T-helper 1 cell treated with Interleukin-12 subunit alpha and Interleukin-12 subunit beta and Interleukin-4 antibody, amounts not matched to agents 30 μg/mL and 1 μg/mL, for 36 hours (primary cell): ENCODE results near the gene ZNF497.
"Not testable (repeated sequence)": the region's sequence is repeated elsewhere in the genome, so short reads cannot be mapped to it uniquely, and the experiment has no call there.

Experiments
- H3K27ac Mint-ChIP-seq: one replicate; pipeline ENCODE4 v1.8.0; 2021; ENCODE audit warnings: mild to moderate bottlenecking, mixed read lengths
- H3K27me3 Mint-ChIP-seq: one replicate; pipeline ENCODE4 v1.8.0; 2021; ENCODE audit warnings: low read depth, mixed read lengths
- H3K36me3 Mint-ChIP-seq: one replicate; pipeline ENCODE4 v1.8.0; 2021; ENCODE audit warnings: low read depth, mixed read lengths
- H3K4me1 Mint-ChIP-seq: one replicate; pipeline ENCODE4 v1.8.0; 2021; ENCODE audit warnings: low read depth, mixed read lengths
- H3K4me3 Mint-ChIP-seq: one replicate; pipeline ENCODE4 v1.8.0; 2021; ENCODE audit warnings: mild to moderate bottlenecking, moderate library complexity, mixed read lengths
- H3K9me3 Mint-ChIP-seq: one replicate; pipeline ENCODE4 v1.8.0; 2021; ENCODE audit warnings: mixed read lengths

Gene ZNF497

DNA sequence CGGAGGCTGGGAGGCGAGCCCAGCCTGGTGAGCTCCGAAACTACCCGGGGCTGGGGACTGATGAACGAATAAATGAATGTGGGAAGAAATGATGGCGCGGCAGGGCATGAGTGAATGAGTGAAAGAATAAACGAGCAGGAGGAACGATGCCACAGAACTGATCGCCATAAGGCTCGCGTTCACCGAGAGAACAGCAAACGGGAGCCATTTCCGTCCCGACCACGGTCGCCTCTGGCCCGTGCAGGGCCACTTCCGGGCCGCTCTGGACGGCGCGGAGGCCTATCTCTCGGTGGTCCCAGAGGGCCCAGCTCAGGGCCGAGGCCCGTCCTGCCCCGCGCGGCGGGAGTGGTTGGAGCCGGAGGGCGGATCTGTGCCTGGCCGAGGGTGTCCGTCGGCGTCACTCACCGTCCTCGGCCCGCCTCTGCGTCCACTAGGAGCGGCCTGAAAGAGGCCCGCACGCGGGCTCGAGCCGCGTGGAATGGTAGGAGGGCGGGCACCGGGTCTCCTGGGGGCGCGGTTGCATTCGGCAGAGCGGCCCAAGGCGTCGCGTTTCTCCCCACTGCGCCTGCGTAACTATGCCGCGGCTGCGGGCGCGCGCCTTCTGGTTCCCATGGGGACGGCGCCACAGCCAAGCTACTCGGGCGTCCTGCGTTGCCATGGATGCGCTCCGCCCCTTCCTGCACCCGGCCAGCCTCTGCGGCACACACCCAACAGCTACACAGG lies at the start of gene ZNF497:
TSS of gene ZNF497 (minus strand) at position 480 of the 723 bp plus-strand sequence. CDS start 5,116 bp downstream, outside the sequence.
- Mint-ChIP-seq H3K4me1 (peaks cover 7% of the 10 kb centered on the region), H3K4me3 (peak within 1 kb of the TSS; percentile 90), H3K36me3 (no peaks in the 10 kb centered on the region), H3K9me3 (no peaks in the 10 kb centered on the region), H3K27me3 (no peaks in the 10 kb centered on the region), H3K27ac (peak within 1 kb of the TSS; percentile 86)

GRCh38 chr19:58409010-58409790 lies 46.6 kb upstream of the ZNF497 start:
- Mint-ChIP-seq H3K4me1 (peaks cover 28% of the 10 kb centered on the region), H3K27me3 (no peaks in the 10 kb centered on the region), H3K27ac (peak overlapping the region; percentile 45), H3K9me3 (no peaks in the 10 kb centered on the region), H3K36me3 (peaks cover 2% of the 10 kb centered on the region), H3K4me3 (peak overlapping the region; percentile 96)

DNA sequence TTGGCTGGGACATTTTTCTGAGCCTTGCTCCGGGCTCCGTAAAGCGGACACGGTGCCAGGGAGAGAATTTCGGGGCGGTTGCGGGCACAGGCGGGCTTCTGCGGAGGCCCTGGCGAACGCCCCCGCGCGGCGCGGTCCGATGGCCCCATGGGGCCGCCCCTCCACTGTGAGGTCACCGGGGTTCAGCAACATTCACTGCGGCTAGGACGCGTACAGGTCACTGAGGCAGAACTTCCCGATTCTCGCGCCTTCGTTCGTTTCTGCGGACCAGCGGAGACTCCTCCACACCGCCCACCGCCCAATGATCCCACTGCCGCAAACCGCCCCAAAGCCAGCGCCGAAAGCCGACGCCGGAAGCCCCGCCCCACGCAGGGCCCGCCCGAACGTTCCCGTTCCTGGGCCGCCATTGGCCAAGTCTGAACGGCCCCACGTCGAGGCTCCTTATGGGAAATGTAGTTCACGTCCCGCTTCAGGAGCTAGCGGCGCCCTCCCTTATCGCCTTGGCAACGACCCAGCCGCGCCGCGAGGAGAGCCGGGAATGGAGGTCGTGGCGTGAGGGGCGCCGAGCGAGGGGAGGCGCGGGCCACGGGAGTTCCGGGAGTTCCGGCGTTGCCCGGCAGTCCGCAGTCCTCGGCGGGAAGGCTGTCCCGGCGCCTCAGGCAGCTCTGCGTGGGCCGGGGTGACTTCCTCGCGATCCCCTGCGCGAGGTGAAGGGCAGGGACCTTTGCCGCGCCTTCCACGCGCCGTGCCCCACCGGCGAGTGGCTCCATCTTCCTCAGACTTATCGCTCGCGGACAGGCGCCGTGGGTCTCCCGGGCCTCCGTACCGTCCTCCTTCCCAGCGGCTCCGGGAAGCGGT lies 45.8 kb upstream of the ZNF497 start, which contains the start of gene ZNF584:
TSS of gene ZNF584 (plus strand) at position 498 of the 858 bp plus-strand sequence. CDS start 499 bp downstream, outside the sequence.
- H3K9me3 Mint-ChIP-seq = no peaks in the 10 kb centered on the region
- H3K36me3 Mint-ChIP-seq = peaks cover 2% of the 10 kb centered on the region
- H3K27ac Mint-ChIP-seq = peak within 1 kb of the TSS; percentile 93
- H3K27me3 Mint-ChIP-seq = no peaks in the 10 kb centered on the region
- H3K4me1 Mint-ChIP-seq = peaks cover 31% of the 10 kb centered on the region
- H3K4me3 Mint-ChIP-seq = peak within 1 kb of the TSS; percentile 96

DNA sequence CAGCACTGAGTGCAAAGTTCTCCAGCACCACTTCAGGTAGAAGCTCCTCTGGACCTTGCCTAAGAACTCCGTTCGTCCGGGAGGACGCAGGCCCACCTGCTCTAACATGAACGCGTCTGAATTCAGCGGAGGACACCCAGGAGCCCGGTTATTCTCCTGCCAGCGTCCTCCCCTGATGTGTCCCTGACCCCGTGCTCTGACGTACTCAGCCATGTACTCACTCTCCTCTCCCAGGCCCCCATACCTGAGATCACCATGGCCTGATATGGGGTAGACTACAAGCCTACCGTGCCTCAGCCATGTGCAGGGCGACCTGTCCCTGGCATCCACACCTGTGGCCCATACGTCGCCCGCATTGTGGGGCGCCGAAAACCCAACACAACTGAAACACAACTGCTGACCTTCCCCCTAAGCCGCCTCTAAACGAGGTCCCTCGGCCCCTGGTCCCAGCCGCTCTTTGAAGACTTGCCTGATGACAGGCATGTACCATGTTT lies 45.2 kb upstream of the ZNF497 start:
- peak overlapping the region; percentile 78 for H3K27ac Mint-ChIP-seq

GRCh38 chr19:58406818-58407657 lies 44.5 kb upstream of the ZNF497 start:
- peak overlapping the region; percentile 96 for H3K4me3 Mint-ChIP-seq
- H3K36me3 Mint-ChIP-seq = no peaks in the 10 kb centered on the region
- no peaks in the 10 kb centered on the region for H3K27me3 Mint-ChIP-seq
- peaks cover 31% of the 10 kb centered on the region for H3K4me1 Mint-ChIP-seq
- no peaks in the 10 kb centered on the region for H3K9me3 Mint-ChIP-seq
- H3K27ac Mint-ChIP-seq = peak overlapping the region; percentile 78

More for the DNA sequence above, 45.2 kb upstream of the ZNF497 start:
- Mint-ChIP-seq H3K27me3 (no peaks in the 10 kb centered on the region), H3K4me1 (peaks cover 31% of the 10 kb centered on the region), H3K9me3 (no peaks in the 10 kb centered on the region), H3K36me3 (no peaks in the 10 kb centered on the region), H3K4me3 (peak overlapping the region; percentile 96)

DNA sequence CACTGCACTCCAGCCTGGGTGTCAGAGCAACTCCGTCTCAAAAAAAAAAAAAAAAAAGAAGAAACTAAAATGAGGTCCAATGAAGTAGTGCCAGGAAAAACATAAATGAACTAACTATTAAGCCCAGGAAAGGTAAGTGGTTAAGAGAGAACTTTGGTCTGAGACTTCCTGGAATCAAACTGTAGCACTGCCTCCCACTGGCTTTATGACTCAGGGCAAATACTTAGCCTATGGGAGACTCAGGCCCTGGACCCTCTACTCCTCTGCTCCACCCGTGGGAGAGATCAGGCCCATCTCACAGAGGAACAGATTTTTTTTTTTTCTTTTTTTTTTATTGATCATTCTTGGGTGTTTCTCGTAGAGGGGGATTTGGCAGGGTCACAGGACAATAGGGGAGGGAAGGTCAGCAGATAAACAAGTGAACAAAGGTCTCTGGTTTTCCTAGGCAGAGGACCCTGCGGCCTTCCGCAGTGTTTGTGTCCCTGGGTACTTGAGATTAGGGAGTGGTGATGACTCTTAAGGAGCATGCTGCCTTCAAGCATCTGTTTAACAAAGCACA lies 41.4 kb upstream of the ZNF497 start:
- H3K9me3 Mint-ChIP-seq, H3K36me3 Mint-ChIP-seq, H3K27me3 Mint-ChIP-seq, H3K4me3 Mint-ChIP-seq, H3K27ac Mint-ChIP-seq: not testable (repeated sequence)
- peaks cover 29% of the 10 kb centered on the region for H3K4me1 Mint-ChIP-seq

DNA sequence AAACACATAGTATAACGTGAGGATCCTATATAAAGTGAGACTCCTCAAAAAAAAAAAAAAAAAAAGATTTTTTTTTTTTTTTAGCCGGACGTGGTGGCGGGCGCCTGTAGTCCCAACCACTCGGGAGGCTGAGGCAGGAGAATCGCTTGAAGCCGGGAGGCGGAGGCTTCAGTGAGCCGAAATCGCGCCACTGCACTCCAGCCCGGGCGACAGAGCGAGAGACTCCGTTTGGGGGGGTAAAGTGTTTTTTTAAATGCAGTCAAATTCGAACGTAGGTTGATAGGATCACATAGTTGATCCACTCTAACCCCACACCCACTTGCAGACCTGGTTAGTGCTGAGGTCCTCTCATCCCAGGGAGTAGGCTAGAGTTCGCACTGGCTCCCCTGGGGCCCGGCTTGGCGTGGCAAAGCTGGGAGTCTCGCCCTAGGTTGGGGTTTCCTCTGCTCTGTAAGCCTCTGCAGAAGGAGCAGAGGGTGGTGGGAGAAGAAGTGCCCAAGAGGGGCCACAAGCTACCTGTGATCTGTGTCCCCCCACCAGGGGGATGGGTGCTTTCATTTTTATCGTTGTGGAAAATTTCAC lies 39.4 kb upstream of the ZNF497 start:
- peaks cover 17% of the 10 kb centered on the region for H3K4me1 Mint-ChIP-seq
- H3K4me3 Mint-ChIP-seq = peak overlapping the region; percentile 91
- peaks cover 4% of the 10 kb centered on the region for H3K36me3 Mint-ChIP-seq
- H3K27me3 Mint-ChIP-seq = no peaks in the 10 kb centered on the region
- H3K9me3 Mint-ChIP-seq = no peaks in the 10 kb centered on the region
- no peak overlapping the region for H3K27ac Mint-ChIP-seq

DNA sequence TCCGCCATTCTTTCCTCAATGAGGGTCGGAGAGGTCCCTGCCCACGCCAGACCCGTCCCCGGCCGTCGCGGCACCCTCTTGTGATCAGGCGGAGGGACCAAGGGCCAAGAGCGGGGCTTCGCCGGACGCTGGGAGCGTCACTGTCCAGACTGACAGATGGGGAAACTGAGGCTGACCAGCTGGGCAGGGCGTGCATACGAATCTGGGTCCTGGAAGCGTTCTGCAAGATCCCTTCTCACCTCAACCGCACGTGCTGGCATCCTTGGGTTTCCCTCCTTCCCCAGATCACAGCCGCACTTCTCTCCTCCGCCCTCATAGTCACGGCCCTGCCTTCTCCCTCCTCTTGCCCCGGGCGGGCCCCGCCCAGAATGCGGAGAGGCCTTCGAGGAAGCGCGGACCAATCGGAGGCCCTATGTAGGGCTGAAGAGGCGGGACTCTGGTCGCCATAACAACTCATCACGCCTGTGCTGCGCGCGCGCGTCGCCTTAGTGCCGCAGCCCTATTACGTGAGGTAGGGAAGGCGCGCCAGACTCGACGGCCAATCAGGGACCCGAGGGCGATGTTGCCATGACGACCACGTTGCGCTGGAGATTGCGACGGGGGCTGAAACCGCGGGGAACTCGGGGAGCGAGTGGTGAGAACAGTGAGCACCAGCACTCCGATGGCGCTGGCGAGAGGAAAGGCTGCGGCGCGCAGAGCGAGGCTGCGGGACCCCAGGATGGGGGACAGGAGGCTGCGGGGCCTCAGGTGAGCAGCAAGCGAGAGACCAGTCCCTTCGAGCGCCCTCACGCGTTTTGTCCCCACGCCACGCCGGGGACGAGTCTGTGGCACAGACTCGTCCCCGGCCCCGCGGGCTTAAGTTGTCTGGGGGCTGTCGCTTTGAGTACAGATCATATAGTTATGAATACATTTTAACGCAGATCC lies 38.6 kb upstream of the ZNF497 start:
- Mint-ChIP-seq H3K27me3 (no peaks in the 10 kb centered on the region), H3K4me3 (peak overlapping the region; percentile 91), H3K4me1 (peaks cover 13% of the 10 kb centered on the region), H3K27ac (peak overlapping the region; percentile 93), H3K9me3 (no peaks in the 10 kb centered on the region), H3K36me3 (peaks cover 4% of the 10 kb centered on the region)

GRCh38 chr19:58400316-58400915 lies 37.9 kb upstream of the ZNF497 start:
- Mint-ChIP-seq H3K4me3 (peak overlapping the region; percentile 91), H3K27me3 (peaks cover 3% of the 10 kb centered on the region), H3K4me1 (peaks cover 13% of the 10 kb centered on the region), H3K27ac (no peak overlapping the region), H3K9me3 (no peaks in the 10 kb centered on the region), H3K36me3 (peaks cover 6% of the 10 kb centered on the region)

GRCh38 chr19:58399903-58400302 lies 37.4 kb upstream of the ZNF497 start:
- Mint-ChIP-seq H3K36me3 (peaks cover 8% of the 10 kb centered on the region), H3K4me1 (peaks cover 13% of the 10 kb centered on the region), H3K27ac (no peak overlapping the region), H3K27me3 (peaks cover 4% of the 10 kb centered on the region), H3K4me3 (no peak overlapping the region), H3K9me3 (no peaks in the 10 kb centered on the region)

DNA sequence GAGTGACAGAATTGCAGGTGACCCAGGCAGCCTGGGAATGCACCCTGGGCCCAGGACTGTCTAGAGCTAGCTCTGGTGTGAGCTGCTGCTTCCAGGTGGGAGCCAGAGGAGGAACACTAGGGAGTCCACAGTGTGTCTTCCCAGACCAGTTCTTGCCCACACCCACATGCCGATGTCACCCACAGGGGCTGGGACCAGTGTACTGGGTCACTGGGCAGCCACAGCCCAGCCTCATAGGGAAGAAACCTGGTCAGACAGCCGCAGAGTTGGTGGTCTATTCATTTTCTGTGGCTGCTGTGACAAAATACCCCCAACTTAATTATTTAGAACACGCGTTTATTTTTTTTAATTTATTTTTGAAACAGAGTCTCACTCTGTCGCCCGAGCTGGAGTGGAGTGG lies 36.0 kb upstream of the ZNF497 start:
- peaks cover 9% of the 10 kb centered on the region for H3K4me1 Mint-ChIP-seq
- no peak overlapping the region for H3K27ac Mint-ChIP-seq

DNA sequence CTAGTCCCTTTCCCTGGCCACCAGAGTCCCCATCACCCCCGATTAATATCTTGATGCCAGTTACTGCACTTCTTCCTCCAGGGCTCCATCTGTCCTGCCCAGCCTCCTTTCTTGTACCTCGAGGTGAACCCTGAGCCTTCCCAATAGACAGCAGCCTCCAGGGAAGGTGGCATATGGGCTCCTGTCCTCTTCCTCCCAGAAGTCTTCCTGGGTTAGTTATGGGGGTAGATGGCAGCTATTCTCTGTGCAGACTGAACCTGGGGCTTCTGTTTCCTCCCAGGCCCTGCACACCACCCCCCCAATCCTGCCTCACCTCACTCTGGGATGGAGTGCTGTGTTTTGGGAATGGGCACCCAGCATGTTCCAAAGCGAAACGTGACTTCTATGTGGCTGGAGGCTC lies 35.5 kb upstream of the ZNF497 start:
- Mint-ChIP-seq H3K27ac (no peak overlapping the region), H3K4me1 (peaks cover 9% of the 10 kb centered on the region), H3K27me3 (peaks cover 9% of the 10 kb centered on the region), H3K4me3 (no peak overlapping the region), H3K36me3 (peaks cover 22% of the 10 kb centered on the region), H3K9me3 (no peaks in the 10 kb centered on the region)

More for the DNA sequence above, 36.0 kb upstream of the ZNF497 start:
- H3K9me3 Mint-ChIP-seq = no peaks in the 10 kb centered on the region
- H3K36me3 Mint-ChIP-seq = peaks cover 20% of the 10 kb centered on the region
- H3K27me3 Mint-ChIP-seq = peaks cover 9% of the 10 kb centered on the region
- H3K4me3 Mint-ChIP-seq = no peak overlapping the region
